HG03139 (cell line): Measurements from ENCODE around the gene LRMDA.
A peak's percentile ranks its signal among the peaks of the same experiment; 100 is the strongest.
"Not testable (repeated sequence)": the region's sequence is repeated elsewhere in the genome, so short reads cannot be mapped to it uniquely, and the experiment has no call there.

Source experiments
- ATAC-seq: cut with Tn5 transposase; IDR thresholded peaks from one replicate; pipeline ENCODE4 v1.9.1; 2021; ENCODE audit not compliant: unreplicated experiment

The LRMDA gene

DNA sequence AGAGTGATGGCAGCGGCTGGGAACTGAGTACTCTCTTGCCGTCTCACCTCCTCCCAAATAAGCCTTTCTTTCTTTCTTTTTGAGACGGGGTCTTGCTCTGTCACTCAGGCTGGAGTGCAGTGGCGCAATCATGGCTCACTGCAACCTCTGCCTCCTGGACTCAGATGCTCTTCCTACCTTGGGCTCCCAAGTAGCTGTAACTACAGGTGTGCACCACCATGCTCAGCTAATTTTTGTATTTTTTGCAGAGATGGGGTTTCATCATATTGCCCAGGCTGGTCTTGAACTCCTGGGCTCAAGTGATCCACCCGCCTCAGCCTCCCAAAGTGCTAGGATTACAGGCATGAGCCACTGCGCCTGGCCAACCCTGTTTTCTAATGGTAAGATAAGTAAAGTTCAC is 174.4 kb downstream of the LRMDA start:
- ATAC-seq, result not testable (repeated sequence)

DNA sequence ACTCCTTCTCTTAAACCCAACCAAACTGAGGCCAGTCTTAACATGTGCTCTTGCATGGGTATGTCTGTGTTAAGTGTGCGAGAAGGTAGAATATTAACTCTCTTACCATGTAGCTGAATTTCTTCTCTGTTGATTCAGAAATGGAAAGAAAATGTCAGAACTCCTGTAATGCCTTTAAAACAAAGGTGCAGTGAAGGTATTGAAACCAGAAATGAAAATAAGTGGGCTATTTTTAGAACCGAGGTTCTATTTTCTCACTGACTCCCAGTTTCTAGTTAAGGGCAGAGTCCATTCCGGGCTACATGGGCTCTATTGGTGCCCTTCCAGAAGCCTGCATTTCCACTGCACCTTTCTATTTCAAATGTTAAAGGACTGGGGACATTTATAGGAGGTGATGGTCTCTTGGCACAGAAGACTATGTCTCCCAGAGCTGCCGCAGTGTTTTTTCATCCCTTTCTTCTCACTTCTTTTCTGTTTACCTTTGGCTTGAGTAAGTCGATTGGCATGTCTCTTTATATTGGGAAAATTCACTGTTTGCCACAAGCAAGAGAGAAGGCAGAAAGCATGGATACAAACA is 174.9 kb downstream of the LRMDA start:
- ATAC-seq, result peak; percentile 50

GRCh38 chr10:75607576-75607975 is 176.2 kb downstream of the LRMDA start:
- ATAC-seq, result no peak

GRCh38 chr10:75610183-75610582 is 178.8 kb downstream of the LRMDA start:
- ATAC-seq, result no peak

DNA sequence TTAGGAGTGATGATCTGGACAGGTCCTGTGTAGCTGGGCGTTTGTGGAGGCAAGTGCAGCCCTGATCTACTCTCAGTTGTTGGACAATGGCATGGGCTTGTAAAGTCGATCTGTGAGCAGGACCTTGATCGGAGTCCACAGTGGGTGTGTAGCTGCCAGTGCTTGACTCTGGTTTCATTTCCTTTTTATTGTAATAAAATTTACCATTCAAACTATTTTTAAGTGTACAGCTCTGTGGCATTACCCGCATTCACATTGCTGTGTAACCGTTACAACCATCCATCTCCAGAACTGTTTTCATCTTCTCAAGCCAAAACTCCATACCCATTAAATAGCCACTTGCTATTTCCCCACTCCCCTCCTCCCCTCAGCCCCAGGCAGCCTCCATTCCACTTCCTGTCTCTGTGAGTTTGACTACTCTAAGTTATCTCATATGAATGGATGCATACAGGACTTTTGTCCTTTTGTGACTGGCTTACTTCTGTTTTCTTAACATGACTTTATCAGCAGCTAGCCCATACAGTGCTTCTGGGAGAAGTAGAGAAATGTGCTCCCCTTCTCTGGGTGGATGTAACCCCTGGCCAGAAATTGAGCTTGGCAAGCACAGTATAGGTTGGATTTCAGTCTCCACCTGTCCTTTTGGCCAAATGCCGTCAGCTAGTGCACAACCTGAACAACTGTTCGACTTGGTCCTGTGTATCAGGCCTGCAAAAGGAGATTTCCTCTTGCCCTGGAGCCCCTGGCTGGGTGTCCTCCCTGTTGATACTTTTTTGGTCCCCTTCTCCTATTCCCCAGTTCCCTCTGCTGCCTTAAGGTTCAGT is 180.0 kb downstream of the LRMDA start:
- ATAC-seq, result no peak

DNA sequence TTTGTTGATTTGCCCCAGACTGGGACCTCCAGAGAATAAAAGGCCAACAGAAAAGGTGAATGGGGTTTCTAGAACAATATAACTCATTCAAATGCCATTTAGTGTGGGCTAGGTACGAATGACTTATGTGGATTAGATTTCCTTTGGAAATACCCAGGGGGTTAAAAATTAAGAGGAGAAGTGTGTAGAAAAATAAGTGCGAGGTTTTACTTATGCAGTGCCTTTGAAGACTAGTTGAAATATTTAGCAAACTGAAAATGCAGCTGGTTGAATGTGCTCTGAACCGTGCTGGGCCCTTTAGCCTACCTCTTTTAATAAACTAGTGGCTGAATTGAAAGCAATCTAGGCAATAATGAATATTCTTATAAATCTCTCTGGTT is 180.6 kb downstream of the LRMDA start:
- ATAC-seq, result no peak

DNA sequence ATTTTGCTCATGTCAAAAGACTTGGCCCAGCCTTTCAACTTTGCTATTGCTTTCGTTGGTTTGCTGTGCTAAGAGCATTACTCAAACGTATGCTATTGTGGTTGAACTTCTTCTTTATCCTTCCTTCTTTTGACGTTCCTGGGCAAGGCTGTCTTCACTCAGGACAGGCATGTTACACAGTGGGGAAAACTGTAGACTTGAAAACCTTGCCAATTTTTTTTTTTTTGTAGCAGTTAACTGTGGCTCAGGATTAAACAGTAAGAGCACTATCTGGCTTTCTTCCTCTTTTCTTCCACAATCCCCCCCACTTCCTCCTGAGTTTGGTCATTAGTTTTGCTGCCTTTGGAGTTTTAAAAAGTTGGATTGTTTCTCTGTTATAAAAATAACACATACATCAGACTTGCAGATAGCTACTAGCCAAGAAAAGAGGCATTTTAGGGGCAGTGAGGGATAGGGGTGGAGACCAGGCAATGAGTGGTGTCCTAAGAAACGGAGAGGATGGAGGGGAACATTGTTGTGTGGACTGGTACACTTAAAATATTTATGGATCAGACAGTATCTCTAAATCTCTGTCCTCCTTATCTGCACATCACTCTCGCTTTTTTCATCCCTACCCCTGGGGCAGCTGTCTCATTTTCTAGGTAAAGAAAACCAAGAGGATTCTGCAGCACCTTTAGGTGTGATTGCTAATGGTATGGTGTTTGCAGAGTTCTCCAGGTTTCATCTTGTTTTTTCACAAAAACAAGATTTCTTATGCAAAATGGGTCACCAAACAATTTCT is 181.7 kb downstream of the LRMDA start:
- no peak for ATAC-seq

DNA sequence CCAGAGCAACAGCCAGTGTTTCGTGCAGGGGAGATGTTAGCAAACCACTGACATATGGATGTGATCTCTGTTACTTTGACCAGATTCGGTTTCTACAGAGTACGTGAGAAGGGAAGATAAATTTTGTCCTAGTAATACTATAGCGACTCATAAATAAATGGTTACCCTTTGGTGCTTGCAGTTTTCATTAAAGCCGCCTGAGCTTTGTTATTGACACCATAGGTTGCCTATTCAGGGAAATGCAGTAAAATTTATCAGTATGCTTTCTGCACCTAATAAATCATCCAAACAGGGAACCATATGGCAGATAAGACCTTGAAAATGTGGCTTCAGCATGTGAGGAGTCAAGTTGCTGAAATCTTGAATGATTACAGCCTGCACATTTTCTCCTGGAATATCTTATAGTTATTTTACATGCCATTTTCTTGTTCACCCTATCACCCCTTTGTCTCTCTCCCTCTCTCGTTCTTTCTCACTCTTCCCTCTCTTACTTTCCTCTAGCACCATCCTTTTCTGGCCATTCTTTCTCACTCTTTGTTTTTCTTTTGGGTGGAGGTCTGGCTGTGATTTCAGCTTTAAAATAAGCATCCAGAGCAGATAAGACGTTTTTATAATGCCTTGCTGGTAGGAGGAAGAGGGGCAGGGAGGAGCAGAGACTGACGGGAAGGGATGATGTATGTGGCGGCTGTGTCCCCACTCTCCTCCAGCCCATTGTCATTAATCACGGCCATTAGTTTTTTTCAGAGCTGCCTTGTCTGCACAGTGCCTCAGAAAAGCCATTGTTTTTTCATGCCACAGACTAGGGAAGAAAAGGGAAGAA is 182.5 kb downstream of the LRMDA start:
- no peak for ATAC-seq

- no peak for ATAC-seq
Observed at GRCh38 chr10:75616076-75616475, 184.7 kb downstream of the LRMDA start.

GRCh38 chr10:75616874-75617478 is 185.6 kb downstream of the LRMDA start:
- ATAC-seq, result no peak

DNA sequence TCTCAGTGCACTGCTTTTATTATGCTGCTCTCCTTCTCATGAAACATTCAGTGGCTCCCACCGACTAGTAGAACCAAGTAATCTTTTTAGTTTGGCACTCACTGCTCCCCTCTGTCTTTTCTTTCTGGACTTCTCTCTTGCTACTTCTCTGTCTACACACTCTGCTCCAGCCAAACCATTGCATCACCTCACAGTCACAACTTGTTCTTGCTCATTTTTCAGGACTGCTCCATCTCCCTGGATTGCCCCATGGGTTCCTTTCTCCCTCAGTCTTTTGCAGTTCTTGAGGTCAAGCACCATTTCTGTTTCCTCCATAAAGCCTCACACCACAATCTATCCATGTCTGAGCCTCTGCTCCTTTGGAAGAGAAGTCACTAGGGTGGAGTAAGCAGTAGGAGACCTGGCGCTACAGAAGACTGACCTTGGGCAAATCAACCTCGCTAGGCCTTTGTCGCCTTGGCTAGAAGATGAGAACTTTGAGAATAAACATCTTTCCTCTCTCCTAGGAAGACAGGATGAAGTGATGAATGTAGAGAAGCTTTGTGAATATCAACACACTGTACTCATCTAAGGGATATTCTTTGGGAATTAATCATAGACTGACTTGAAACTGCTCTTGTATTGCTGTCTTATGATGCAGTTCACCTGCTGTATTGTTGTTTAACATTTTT is 186.2 kb downstream of the LRMDA start:
- no peak for ATAC-seq

DNA sequence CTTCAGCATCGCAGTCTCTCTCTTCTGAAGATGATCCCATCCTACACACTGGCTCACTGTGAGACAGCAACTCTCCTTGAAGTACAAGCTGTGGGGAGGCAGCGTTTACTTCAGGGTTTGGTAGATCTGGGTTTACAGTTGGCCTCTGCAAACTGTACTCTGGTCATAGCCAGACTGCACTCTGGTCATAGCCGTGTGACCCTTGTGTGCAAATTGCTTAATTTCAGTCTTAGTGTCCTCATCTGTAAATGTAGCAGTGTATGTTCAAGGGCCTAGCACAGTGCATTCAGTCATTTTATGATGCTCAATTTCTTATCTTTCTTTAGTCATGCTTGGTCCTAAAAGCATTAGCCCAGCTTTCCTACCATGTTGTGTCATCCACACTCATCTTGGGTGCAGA is 188.2 kb downstream of the LRMDA start:
- no peak for ATAC-seq

- no peak for ATAC-seq
Observed at GRCh38 chr10:75620356-75620755, 188.9 kb downstream of the LRMDA start.

GRCh38 chr10:75621003-75621402 is 189.6 kb downstream of the LRMDA start:
- not testable (repeated sequence) for ATAC-seq

GRCh38 chr10:75622503-75622902 is 191.1 kb downstream of the LRMDA start:
- ATAC-seq, result no peak

DNA sequence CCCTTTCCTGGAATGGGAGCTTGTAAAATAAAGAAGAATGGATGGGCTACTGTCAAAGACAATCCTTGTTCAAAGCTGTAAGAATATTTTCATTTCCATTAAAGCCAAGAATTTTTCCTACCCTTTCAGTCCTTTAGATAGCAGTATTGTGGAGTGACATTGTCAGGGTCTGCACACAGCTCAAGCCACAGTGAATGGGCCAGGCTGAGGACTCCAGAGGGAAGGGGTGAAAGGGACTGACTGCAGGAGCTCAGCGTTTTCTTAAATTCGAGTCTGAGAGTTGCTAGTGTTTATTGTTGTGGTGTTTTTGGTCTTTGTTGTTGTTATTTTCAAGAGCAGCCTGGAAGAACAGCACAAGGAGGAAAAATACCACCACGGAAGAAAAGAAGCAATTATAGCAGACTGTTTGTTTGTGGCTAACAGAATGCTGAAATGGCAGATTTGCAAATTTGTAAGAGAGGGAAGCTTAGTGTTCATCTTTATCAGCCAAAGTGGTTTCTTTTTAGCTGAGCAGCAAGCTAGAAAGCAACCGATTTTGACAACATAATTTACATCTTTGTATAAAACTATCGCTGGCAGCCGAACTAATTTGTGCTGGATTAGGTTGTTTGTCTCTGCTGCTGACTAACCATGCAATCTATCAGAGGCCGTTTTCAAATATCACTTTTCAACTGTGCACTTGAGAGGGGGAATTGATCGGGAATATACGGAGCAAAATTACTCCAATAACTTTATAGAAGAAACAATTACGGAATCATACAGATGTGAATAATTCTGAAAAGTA is 192.1 kb downstream of the LRMDA start:
- no peak for ATAC-seq

- no peak for ATAC-seq
Observed at GRCh38 chr10:75624638-75625037, 193.2 kb downstream of the LRMDA start.

DNA sequence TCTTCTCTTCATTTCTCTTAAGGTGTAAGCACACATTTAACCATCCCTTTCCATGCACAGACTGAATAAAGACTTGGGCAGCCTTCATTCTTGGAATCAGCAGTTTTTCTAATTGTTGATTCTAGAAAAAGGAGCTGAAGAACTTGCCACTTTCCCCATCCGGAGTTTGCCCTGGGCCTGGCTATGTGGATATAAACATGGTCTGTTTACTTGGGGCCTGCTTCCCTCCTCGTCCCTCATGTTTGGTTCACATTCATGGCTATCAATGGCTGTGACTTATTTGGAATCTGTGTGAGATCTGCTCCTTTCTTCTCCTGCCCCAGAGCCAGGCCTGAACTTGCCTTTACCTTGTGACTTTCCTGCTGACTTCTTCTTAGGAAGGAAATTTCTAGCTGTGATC is 199.3 kb downstream of the LRMDA start:
- ATAC-seq, result no peak

- ATAC-seq, result no peak
Observed at GRCh38 chr10:75632805-75633462, 201.5 kb downstream of the LRMDA start.
